Pulmonary artery endothelial cell (primary cell): ENCODE results near the gene LAMB4. TPM values are rescaled to one million over a fixed set of nuclear protein-coding genes. Genes with fewer than 3 reads are reported as not detected.

Experiments used
- DNase-seq: peaks from one replicate; pipeline ENCODE4 v3.0.0-alpha.2; 2011; ENCODE audit warnings: low read depth, low spot score
- total RNA-seq: library from RNA; depleted of rRNA; stranded (reverse); fragments of >200 nt; gene quantifications from 2 replicates; pipeline ENCODE4 v1.2.3, GENCODE V29; 2014

LAMB4 gene
- total RNA-seq, 1 donor from 2014 or later, result 0.40 TPM

- no peak for DNase-seq
These were observed 131.3 kb downstream of the LAMB4 start for GRCh38 chr7:107998660-107999480.

- DNase-seq, result no peak
These were observed 132.0 kb downstream of the LAMB4 start for GRCh38 chr7:107998150-107998549.

- DNase-seq, result no peak
These were observed 133.9 kb downstream of the LAMB4 start for GRCh38 chr7:107996072-107996882.

- DNase-seq, result peak; percentile 91
These were observed 134.7 kb downstream of the LAMB4 start for GRCh38 chr7:107995184-107996071.

GRCh38 chr7:107994421-107995030 lies 135.6 kb downstream of the LAMB4 start:
- DNase-seq, result no peak

GRCh38 chr7:107993891-107994291 lies 136.3 kb downstream of the LAMB4 start:
- no peak for DNase-seq

- DNase-seq, result no peak
These were observed 140.4 kb downstream of the LAMB4 start for GRCh38 chr7:107989618-107990373.

- DNase-seq, result no peak
These were observed 147.2 kb downstream of the LAMB4 start for GRCh38 chr7:107982918-107983389.

- no peak for DNase-seq
These were observed 147.9 kb downstream of the LAMB4 start for GRCh38 chr7:107982042-107982840.

- DNase-seq, result no peak
These were observed 148.7 kb downstream of the LAMB4 start for GRCh38 chr7:107981466-107981865.

GRCh38 chr7:107980671-107981190 lies 149.4 kb downstream of the LAMB4 start:
- no peak for DNase-seq

- DNase-seq, result no peak
These were observed 150.0 kb downstream of the LAMB4 start for GRCh38 chr7:107980171-107980570.

GRCh38 chr7:107978815-107979408 lies 151.2 kb downstream of the LAMB4 start:
- no peak for DNase-seq

- DNase-seq, result no peak
These were observed 153.1 kb downstream of the LAMB4 start for GRCh38 chr7:107977048-107977447.

- no peak for DNase-seq
These were observed 153.5 kb downstream of the LAMB4 start for GRCh38 chr7:107976620-107977019.

GRCh38 chr7:107975394-107976013 lies 154.7 kb downstream of the LAMB4 start:
- DNase-seq, result no peak

GRCh38 chr7:107973861-107974260 lies 156.3 kb downstream of the LAMB4 start:
- DNase-seq, result no peak
